ENCODE results near the gene LZTR1.

The LZTR1 gene

GRCh38 chr22:20956258-20957101 is 25.6 kb upstream of the LZTR1 start:
- no peaks in the 10 kb centered on the region for H3K27me3 ChIP-seq (ENCODE audit: low read depth, low read length)
- no peaks in the 10 kb centered on the region for H3K9me3 ChIP-seq (ENCODE audit: insufficient read depth, low read length)
- H3K27ac ChIP-seq (ENCODE audit: low read length), result no peak overlapping the region
- TF ChIP-seq EZH2phosphoT487 (IDR thresholded peaks at IDR 0.05; ENCODE audit: low read depth), result no peak
- no peak for TF ChIP-seq CTCF (IDR thresholded peaks at IDR 0.05; ENCODE audit: low read depth, low read length)
- H2AFZ ChIP-seq (ENCODE audit: low read depth, low read length), result no peak overlapping the region
- no peak overlapping the region for H3K4me2 ChIP-seq (ENCODE audit: low read length)
- H3K4me1 ChIP-seq (ENCODE audit: low read length), result 0 out of 2 replicates have a peak, but pooled peaks cover under 1% of the 10 kb centered on the region
- H3K79me2 ChIP-seq (ENCODE audit: low read length), result peaks cover 28% of the 10 kb centered on the region
- peaks cover 28% of the 10 kb centered on the region for H4K20me1 ChIP-seq (ENCODE audit: insufficient read depth, low read length)
- no peak overlapping the region for H3K9ac ChIP-seq (ENCODE audit: low read length)
- H3K4me3 ChIP-seq (ENCODE audit: low read length), result no peak overlapping the region
- peaks cover 28% of the 10 kb centered on the region for H3K36me3 ChIP-seq (replicated peaks; ENCODE audit: low read depth, low read length)

DNA sequence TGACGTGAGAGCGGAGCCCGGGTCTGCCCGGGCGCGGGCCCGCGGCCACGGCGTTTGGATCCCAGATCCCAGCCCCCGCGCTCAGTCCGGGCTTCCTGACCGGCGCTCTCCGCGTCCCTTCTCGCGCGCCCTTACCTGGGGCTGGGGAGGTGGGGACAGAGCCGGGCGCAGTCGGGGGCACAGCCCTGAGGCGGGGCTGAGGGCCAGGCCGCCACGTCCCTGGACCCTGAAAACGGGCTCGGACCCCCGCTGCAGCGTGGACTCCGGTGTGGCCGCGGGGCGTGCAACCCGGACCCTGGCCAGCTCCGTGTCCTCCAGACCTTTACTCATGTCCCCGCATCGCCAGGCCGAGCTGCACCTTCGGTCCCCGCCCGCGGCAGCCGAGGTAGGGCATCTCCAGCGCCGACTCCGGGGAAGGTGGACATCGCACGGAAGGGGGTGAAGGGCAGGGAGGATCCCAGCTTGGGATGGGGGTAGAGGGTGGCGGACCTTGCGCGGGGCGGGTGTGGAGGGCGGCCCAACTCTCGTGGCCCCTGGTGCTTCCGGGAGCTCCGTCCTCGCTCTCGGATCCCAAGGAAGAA is 24.9 kb upstream of the LZTR1 start:
- Histone ChIP-seq H3K36me3 (replicated peaks; ENCODE audit: low read depth, low read length) (peaks cover 21% of the 10 kb centered on the region), H3K79me2 (ENCODE audit: low read length) (peaks cover 21% of the 10 kb centered on the region), H3K4me3 (ENCODE audit: low read length) (no peak overlapping the region), H4K20me1 (ENCODE audit: insufficient read depth, low read length) (peaks cover 21% of the 10 kb centered on the region), H3K4me2 (ENCODE audit: low read length) (no peak overlapping the region), H3K9me3 (ENCODE audit: insufficient read depth, low read length) (no peaks in the 10 kb centered on the region), H3K9ac (ENCODE audit: low read length) (no peak overlapping the region), H3K27me3 (ENCODE audit: low read depth, low read length) (no peaks in the 10 kb centered on the region), H3K27ac (ENCODE audit: low read length) (no peak overlapping the region), H2AFZ (ENCODE audit: low read depth, low read length) (no peak overlapping the region), H3K4me1 (ENCODE audit: low read length) (peaks cover 4% of the 10 kb centered on the region; the same call in 1 of the 2 replicates)
- TF ChIP-seq CTCF (IDR thresholded peaks at IDR 0.05; ENCODE audit: low read depth, low read length), result no peak
- TF ChIP-seq EZH2phosphoT487 (IDR thresholded peaks at IDR 0.05; ENCODE audit: low read depth), result no peak

DNA sequence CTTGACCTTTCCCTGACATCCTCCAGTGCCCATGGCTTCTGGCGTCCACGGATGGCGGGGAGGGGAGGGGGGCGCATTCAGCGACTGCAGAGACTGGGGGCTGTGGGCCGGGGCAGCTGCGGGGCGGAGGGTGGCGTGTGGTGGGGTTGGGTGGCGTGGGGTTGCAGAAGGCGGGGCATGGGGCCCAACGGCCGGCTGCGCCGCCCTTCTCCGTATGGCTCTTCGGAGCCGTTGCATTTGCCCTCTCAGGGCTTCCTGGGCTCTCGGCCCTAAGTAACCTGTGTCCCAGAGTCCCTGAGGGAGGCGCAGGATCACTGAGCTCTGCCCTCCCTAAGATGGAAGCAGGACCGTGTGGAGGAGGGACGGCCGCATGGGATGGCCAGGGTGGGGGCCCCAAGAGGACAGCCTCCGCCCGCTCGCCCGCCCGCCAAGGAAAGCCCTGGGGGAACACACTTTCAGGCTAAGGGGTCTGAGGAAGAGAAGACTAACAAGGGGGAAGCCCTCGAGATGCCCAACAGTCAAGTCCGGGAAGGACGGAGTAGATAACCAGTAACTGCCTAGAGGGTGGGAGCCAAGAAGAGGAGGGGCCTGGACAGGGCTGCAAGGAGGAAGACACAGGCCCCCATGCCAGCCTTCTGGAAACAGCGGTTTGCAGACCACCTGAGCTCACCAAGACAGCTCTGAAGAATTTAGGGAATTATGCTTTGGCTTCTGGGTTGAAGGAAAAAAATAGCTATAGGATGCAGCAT is 24.2 kb upstream of the LZTR1 start:
- Histone ChIP-seq H2AFZ (ENCODE audit: low read depth, low read length) (no peak overlapping the region), H3K4me1 (ENCODE audit: low read length) (peaks cover 4% of the 10 kb centered on the region; the same call in 1 of the 2 replicates), H3K9me3 (ENCODE audit: insufficient read depth, low read length) (no peaks in the 10 kb centered on the region), H3K27ac (ENCODE audit: low read length) (no peak overlapping the region), H3K36me3 (replicated peaks; ENCODE audit: low read depth, low read length) (peaks cover 14% of the 10 kb centered on the region), H3K4me3 (ENCODE audit: low read length) (no peak overlapping the region), H3K9ac (ENCODE audit: low read length) (no peak overlapping the region), H3K79me2 (ENCODE audit: low read length) (peaks cover 14% of the 10 kb centered on the region), H3K27me3 (ENCODE audit: low read depth, low read length) (no peaks in the 10 kb centered on the region), H4K20me1 (ENCODE audit: insufficient read depth, low read length) (peaks cover 14% of the 10 kb centered on the region), H3K4me2 (ENCODE audit: low read length) (no peak overlapping the region)
- TF ChIP-seq EZH2phosphoT487 (IDR thresholded peaks at IDR 0.05; ENCODE audit: low read depth), result no peak
- no peak for TF ChIP-seq CTCF (IDR thresholded peaks at IDR 0.05; ENCODE audit: low read depth, low read length)
